Measurements from ENCODE around the gene CNOT9. TPM values are rescaled to one million over a fixed set of nuclear protein-coding genes. Genes with fewer than 3 reads are reported as not detected.

The CNOT9 gene
- total RNA-seq, 1 donor from 2014 or later = 49.5 TPM

DNA sequence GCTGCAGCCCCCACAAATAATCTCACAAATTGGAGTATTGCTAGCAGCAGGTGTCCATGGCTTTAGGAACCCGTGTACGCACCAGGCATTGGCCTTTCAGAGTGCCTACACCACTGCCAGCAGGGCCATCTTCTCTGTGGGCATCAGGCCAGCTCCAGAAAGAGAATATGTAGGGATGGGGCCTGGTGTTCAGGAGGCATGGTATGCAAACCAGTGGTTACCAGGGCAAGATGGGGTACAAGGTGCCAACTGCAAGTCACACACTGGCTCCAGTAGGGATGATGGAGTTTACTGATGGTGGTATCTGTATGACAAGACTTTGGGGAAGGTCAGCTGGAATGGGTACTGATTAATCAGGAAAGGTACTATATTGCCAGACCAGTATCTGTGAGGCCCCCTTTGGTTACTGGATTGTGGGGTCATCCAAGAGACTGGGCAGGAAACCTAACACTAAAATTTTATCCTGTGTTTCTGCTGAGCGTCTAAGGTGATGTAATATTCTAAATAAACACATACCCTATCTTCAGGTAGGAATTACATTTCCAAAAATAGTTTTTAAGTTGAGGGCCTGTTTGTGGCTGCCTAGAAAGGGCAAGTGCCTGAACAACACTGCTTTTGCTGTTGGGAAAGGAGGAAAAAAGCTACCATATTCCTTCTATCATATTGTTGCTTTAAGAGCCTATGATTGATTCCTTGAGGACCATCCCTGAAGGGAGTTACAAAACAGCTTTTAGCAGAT is 9.0 kb downstream of the CNOT9 start:
- DNase-seq (ENCODE audit: low read depth, low spot score) = no peak

GRCh38 chr2:218578272-218578877 is 9.7 kb downstream of the CNOT9 start:
- no peak for DNase-seq (ENCODE audit: low read depth, low spot score)

GRCh38 chr2:218582076-218582475 is 13.4 kb downstream of the CNOT9 start:
- no peak for DNase-seq (ENCODE audit: low read depth, low spot score)

GRCh38 chr2:218583983-218584850 is 15.6 kb downstream of the CNOT9 start:
- DNase-seq (ENCODE audit: low read depth, low spot score) = no peak

- DNase-seq (ENCODE audit: low read depth, low spot score) = no peak
Observed at GRCh38 chr2:218585541-218585940, 16.9 kb downstream of the CNOT9 start.

GRCh38 chr2:218605432-218605831 is 36.8 kb downstream of the CNOT9 start:
- no peak for DNase-seq (ENCODE audit: low read depth, low spot score)

GRCh38 chr2:218607436-218608115 is 38.9 kb downstream of the CNOT9 start, which contains the start of gene PLCD4:
Gene PLCD4, plus strand, starts transcription at chr2:218607899. Its CDS starts 7,841 bp downstream, at chr2:218615740.
- peak; percentile 49 for DNase-seq (ENCODE audit: low read depth, low spot score)

DNA sequence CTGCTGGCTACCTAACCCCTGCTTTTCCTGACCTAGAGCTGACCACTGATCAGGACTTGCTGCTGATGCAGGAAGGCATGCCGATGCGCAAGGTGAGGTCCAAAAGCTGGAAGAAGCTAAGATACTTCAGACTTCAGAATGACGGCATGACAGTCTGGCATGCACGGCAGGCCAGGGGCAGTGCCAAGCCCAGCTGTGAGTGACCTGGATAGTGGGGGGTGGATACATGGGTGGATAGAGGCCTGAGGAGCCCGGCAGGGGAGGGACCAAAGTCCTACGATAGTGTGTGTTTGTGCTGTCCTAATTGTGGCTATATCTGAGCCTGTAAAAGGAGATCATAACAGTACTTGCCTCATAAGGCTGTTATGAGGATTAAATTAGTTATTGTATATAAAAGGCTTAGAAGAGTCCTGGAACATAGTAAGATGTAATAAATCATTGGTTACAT is 47.3 kb downstream of the CNOT9 start:
- no peak for DNase-seq (ENCODE audit: low read depth, low spot score)

- no peak for DNase-seq (ENCODE audit: low read depth, low spot score)
Observed at GRCh38 chr2:218618102-218618860, 49.6 kb downstream of the CNOT9 start.

DNA sequence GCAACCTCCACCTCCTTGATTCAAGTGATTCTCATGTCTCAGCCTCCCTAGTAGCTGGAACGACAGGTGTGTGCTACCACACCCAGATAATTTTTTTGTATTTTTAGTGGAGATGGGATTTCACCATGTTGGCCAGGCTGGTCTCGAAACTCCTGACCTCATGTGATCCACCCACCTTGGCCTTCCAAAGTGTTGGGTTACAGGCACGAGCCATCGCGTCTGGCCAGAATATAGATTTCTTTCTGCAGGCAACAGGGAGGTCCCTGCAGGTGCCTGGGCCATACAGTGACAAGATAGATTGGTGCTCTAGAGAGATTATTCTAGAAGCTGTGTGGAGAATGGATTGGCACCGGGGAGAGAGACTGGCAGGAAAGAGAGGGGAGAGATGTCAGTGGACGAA is 52.4 kb downstream of the CNOT9 start:
- DNase-seq (ENCODE audit: low read depth, low spot score) = no peak

DNA sequence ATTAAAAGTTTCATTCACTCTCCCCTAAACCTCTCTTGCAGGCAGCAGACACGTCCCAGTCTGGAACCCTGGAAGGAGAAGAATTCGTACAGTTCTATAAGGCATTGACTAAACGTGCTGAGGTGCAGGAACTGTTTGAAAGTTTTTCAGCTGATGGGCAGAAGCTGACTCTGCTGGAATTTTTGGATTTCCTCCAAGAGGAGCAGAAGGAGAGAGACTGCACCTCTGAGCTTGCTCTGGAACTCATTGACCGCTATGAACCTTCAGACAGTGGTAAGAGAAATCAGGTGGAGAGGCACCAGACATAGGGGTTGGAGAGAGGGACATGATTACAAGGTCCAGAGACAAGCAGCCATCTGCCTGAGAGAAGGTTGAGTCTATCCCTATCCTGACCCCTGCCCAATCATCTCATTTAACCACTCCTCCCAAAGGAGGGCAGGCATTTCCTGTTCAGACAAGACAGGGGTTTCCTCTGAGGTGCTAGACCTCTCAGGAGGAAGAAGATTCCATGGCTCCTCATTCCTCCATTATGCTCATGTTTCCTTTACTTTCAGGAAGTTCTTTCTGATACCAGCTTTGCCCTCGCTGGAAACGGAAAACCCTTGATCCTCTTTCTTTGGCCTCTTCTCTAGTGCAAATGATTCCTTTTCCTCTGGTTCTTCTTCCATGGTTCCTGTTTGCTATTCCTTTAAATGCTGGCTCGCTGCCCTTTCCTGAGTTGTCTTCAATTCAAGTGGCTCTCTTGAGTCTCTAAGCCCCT is 54.1 kb downstream of the CNOT9 start:
- no peak for DNase-seq (ENCODE audit: low read depth, low spot score)

GRCh38 chr2:218623366-218623705 is 54.7 kb downstream of the CNOT9 start:
- DNase-seq (ENCODE audit: low read depth, low spot score) = no peak

DNA sequence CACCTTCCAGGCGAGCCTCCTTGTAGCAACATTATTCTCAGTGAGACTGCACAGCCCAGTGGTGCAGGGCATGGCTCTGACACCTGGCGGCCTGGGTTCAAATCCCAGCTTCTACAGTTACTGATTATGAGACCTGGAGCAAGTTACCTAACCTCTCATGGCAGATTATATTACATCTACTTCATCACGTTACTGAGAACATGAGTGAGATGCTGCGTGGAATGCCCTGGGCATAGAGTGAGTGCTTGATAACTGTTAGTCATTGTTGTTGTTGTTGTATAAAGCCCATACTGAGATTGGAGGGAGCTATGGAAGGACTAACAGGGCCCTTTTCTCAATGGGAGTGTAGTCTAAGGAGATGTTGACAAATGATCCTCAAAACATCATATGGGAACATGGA is 57.7 kb downstream of the CNOT9 start:
- DNase-seq (ENCODE audit: low read depth, low spot score) = no peak

DNA sequence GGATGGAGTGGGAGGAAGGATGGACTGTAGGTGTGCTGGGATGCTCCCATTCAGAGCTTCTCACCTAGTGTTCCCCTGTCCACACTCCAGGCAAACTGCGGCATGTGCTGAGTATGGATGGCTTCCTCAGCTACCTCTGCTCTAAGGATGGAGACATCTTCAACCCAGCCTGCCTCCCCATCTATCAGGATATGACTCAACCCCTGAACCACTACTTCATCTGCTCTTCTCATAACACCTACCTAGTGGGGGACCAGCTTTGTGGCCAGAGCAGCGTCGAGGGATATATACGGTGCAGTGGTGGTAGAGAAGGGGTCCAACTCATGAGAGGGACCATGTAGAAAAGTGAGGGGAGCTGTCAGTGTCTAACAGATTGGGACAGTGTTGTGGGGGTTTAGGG is 59.3 kb downstream of the CNOT9 start:
- no peak for DNase-seq (ENCODE audit: low read depth, low spot score)

DNA sequence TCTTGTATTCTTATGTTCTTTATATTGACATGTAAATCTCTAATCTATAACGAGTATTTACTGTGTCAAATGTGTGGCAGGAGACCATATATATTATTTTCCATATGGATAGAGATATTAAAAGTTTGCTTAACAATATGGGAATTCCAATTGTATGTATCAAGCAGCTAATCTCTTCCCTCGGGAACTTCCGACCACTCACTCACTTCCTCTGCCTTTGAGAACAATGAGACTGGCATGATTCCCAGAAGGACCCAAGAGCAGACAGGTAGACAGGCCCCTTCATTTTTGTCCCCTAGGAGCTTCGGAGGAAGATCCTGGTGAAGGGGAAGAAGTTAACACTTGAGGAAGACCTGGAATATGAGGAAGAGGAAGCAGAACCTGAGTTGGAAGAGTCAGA is 63.2 kb downstream of the CNOT9 start:
- peak; percentile 88 for DNase-seq (ENCODE audit: low read depth, low spot score)

DNA sequence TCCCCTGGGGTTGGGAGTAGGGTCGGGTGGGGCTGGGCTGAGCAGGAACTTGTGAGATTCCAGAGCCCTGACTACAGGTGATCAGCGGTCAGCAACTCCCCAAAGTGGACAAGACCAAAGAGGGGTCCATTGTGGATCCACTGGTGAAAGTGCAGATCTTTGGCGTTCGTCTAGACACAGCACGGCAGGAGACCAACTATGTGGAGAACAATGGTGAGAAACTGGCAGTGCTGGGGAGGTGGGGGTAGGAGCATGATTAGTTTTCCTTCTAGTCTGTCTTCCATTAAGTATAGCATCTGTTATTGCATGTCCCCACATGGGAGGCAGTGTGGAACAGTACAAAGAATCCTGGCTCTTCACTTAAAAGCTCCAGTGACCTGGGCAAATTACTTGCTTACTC is 67.1 kb downstream of the CNOT9 start:
- DNase-seq (ENCODE audit: low read depth, low spot score) = no peak

DNA sequence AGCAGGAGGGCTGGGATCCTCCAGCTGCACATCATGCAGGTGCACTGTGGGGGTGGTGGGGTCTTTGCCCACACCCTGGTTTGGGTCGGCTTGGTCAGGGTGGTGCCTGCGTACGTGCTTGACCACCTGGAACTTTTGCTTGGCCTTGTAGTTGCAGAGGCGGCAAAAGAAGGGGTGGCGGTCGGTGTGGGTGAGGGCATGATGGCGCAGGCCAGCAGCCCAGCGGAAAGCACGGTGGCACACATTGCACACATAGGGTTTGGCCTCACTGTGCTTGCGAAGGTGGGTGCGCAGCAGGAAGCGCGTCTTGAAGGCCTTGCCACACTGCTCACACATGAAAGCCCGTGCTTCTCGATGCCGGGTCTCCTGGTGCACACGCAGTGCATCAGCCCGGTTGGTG is 69.7 kb downstream of the CNOT9 start:
- no peak for DNase-seq (ENCODE audit: low read depth, low spot score)

GRCh38 chr2:218642121-218642656 is 73.5 kb downstream of the CNOT9 start:
- no peak for DNase-seq (ENCODE audit: low read depth, low spot score)

GRCh38 chr2:218642786-218643185 is 74.1 kb downstream of the CNOT9 start:
- no peak for DNase-seq (ENCODE audit: low read depth, low spot score)

GRCh38 chr2:218643751-218644310 is 75.2 kb downstream of the CNOT9 start:
- DNase-seq (ENCODE audit: low read depth, low spot score) = no peak

Data from pulmonary artery endothelial cell (primary cell).